ENCODE data around the gene LBX2.

DNA sequence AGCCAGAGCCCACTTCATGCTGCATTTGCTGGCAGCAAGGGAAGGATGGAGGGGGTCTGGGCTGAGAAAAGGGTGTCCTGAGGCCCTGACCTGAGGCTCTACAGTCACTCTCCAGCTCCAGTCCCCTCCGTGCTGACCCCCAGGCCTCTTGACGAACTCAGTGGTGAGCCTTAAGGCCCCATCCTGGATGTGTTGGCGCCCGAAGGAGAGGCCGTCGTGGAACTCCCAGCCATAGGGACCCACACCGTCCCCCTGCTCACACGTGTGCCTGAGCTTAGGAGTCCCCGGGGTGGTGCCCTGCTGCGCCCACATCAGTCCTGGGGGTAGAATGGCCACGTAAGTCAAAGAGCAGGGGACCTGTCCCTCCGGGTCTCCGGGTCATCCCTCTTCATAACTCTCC, 35.0 kb downstream of the LBX2 start:
- TF ChIP-seq, protein P1, sequence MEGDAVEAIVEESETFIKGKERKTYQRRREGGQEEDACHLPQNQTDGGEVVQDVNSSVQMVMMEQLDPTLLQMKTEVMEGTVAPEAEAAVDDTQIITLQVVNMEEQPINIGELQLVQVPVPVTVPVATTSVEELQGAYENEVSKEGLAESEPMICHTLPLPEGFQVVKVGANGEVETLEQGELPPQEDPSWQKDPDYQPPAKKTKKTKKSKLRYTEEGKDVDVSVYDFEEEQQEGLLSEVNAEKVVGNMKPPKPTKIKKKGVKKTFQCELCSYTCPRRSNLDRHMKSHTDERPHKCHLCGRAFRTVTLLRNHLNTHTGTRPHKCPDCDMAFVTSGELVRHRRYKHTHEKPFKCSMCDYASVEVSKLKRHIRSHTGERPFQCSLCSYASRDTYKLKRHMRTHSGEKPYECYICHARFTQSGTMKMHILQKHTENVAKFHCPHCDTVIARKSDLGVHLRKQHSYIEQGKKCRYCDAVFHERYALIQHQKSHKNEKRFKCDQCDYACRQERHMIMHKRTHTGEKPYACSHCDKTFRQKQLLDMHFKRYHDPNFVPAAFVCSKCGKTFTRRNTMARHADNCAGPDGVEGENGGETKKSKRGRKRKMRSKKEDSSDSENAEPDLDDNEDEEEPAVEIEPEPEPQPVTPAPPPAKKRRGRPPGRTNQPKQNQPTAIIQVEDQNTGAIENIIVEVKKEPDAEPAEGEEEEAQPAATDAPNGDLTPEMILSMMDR (IDR thresholded peaks at IDR 0.05) = no peak
- TF ChIP-seq POLR2A (IDR thresholded peaks at IDR 0.05) = no peak
